IPS-NIHi7 (cell line): ENCODE data around the gene AKNA.

ENCODE experiments used
- DNase-seq: peaks from one replicate; pipeline ENCODE4 v3.0.0; 2012; ENCODE audit warnings: mixed read lengths; ENCODE audit errors: extremely low spot score

AKNA gene

DNA sequence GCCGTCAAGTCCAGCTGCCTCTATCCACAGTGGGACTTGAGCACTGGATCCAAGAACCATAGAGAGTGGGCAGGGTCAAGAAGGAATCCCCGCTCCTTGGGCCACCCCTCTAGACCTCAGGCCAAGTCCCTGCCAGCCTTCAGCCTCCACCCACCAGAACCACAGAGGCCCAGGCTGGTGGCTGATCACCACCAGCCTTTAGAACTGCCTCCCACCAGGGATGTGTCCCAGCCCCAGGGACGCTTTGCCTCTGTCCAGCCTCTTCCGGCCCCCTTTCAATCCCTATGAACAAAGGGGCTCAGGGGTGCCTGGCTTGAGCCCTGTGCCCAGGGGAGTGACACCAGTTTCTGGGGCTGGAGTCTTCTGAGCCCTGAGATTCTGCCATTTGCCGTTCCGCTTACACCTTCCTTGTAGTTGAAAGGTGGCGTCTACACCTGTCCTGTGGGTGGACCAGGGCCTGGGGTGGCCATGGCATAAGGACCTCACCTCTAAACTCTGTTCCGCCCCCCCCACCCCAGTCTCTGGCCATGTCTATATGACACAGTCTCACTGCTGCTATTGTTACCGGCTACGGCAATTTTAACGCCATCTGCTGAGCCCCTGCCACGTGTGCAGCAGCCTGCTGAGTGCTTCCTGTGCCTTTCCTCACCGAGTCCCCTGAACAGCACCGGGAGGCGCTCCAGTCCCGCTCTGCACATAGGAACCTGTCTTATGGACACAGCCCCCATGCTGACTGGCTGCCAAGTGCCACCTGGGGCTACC, 100.6 kb downstream of the AKNA start:
- no peak for DNase-seq

DNA sequence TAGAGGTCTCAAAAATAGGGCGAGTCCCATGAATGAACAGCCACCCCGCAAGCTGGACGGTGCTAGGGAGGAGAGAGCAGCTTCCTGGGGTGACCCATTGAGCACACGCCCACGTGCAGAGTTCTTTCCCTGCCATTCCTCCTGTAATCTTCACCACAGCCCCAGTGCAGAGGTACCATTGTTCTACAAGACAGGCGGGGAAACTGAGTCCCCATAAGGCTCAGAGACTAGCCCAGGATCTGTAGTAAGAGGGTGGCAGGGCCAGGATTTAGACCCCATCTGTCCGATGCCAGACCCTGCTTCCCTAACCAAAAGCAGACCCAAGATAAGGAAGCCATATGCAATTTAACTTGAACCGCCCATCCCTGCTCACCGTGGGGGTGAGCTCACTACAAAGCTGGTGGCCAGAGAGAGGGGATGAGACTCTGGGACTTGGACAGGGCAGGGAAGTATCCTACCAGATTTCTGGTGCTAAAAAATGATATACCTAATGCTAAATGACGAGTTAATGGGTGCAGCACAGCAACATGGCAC, 101.6 kb downstream of the AKNA start:
- DNase-seq, result no peak

DNA sequence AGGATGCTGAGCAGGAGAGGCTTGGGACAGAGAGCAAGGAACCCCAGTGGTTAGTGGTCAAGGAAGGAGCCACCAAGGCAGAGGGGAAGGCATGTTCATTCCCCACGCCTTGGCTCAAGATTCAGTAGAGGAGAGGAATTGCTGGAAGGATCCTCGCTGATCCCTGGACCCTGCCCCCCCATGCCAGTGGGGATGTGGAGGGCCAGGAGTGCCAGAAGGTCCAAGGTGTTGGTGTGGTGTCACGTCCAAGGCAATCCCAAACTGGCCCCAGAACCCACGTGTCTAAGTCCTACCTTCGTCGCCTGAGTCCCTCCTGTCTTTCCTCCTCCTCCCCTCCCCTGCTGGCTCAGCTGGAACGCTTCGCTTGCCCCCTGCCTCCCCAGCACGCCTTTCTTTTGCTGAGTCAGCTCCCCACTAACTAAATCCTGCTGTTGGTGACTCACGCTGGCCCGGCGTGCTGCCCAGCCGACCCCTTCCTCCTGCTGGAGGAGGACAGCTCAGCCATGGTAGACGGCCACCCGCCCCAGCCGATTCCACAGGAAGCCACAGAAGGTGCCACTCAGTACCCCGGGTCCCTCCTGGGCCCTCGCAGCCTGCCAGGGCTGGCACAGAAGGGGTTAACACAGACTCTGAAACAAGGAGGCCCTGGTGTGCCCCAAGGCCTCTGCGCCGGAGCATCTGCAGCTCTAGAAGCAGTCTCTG, 102.5 kb downstream of the AKNA start:
- peak; percentile 59 for DNase-seq

DNA sequence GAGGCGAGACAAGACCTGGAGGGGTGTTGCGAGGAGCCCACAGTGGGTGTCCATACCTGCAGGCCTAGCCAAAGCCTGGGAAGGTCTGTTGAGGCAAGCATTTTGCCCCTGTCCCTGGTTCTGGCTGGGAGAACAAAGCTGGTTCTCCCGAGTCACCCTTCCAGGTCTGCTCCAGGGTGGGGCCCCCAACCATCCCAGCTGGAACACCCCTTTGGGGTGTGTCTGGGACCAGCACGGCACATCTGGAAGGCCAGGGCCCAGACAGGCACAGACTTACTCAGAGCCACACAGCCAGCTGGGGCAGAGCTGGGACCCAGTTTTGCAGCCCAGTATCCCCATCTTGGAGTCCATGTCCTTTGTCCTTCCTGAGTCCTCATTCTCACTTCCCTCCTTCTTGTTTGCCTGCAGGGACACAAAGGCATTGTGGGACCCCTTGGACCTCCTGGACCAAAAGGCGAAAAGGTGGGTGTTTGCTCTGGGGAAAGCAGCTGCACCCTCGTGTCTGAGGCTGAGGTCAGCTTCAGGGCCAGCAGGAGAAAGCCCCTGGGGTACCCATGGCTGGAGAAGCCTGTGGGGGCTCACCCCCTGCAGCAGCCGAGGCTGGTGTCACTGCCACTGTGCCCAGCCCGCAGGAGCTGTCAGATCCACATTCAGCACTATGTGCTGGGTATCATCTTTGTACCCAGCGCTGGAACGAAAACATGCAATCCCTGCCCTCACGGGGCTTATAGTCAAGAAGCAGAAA, 103.3 kb downstream of the AKNA start:
- no peak for DNase-seq
